Astrocyte of the hippocampus (primary cell): Measurements from ENCODE around the gene MYH15.

Experiments used
- DNase-seq: peaks from one replicate; pipeline ENCODE4 v3.0.0; 2011; ENCODE audit warnings: low read depth, low spot score

Gene MYH15

DNA sequence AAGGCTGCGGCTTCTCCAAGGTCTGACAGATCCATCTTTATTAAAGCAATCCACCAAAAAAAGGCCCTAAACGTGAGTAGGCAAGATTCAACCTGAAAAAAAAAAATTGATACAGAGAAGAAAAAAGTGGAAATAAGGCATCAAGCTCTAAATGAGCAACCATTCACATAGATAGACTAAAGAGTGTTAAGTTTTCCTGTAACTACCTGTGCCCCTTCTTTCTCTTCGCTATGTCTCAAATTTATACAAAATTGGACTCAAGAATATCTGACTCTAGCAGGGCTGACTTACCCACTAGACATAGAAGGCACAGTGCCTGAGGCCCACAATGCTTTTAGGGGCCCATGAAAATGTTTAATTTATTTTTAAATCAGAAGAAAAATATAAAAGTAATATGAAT lies at the start of gene MYH15:
TSS of gene MYH15 (minus strand) at position 101 of the 400 bp plus-strand sequence. CDS start at position 35, 66 bp downstream.
- DNase-seq: no peak

GRCh38 chr3:108555966-108556581 lies 45.7 kb upstream of the MYH15 start:
- DNase-seq: no peak

DNA sequence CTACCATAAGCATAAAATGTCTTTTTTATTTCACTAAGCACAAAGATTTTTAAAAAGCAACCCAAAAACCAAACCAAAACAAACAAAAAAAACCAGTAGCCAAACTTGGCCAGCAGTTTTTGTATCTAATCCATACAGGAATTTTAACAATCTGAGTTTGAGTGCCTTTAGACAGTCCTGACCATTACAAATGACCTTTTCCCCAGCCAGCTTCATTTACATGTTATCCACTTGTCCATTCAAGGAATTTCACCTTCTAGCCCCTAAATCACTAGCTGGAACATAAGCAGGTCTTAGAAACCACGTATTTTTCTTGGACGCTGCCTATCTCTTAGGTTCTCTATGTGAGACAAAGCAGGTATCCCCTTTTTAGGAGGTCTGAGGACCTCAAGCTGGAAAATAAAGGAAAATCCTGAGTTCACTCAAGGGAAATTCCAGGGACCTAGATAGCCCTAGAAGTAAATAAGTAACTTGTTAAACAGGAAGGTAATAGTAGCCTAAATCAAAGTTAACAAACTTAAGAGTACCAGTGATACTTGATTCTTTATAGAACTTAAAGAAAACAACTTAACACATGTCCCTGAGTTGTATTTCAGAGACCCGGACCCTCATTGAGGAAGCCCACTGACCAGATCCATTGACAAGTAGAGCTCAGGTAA lies 44.6 kb upstream of the MYH15 start:
- DNase-seq: peak; percentile 74

GRCh38 chr3:108554229-108554628 lies 43.8 kb upstream of the MYH15 start:
- no peak for DNase-seq

DNA sequence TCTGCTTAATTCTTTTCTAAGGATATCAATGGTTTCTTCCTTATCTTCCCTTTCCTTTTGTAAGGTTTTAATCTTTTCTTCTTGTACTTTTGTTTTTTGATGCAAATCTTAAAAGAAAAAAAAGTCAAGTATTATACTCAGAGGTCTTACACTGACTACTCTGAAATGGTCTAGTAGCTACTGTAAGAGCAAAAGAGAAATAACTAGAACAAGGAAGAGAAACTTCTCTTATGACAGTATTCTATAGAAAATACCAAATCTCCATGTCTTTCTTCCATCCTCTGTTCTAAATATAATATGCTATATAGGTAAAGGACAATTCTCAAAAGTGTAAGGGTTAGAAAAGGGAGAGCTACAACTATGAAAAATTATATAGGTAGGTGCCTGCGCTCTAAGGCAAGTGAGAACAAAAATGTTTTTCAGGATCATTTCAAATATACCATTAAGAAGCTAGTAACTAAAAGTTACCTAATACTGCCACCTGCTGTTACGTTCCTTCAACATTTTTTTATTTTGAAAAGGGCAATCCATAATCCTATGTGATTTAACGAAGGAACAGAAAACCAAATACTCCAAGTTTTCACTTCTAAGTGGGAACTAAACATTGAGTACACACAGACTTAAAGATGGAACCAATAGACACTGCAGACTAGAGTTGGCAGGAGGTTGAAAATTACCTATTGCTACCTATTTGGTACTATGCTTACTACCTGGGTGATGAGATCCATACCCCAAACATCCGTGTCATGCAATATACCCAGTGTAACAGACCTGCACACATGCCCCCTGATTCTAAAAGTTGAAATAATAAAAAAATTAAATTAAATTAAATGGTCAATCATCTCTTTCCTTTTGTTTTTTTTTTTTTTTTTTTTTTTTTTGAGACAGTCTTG lies 42.1 kb upstream of the MYH15 start:
- DNase-seq: peak; percentile 63

GRCh38 chr3:108548886-108549285 lies 38.5 kb upstream of the MYH15 start:
- no peak for DNase-seq

DNA sequence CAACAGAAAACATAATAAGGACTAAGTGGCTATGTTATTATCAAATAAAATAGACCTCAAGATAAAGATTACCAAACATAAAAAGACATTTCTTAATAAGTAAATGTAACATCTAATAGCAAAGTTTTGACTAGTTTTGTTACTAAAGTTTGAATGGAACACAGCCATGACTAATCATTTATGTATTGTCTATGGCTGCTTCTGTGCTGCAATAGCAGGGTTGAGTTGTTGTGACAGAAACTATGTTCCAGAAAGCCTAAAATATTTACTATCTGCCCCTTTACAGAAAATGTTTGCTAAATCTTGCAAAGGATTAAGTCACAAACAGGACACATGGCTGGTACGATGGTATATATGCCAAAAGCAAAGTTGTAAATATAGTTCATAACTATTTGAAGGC lies 37.9 kb upstream of the MYH15 start:
- no peak for DNase-seq

- DNase-seq: no peak
Observed at GRCh38 chr3:108546692-108547091, 36.3 kb upstream of the MYH15 start.

DNA sequence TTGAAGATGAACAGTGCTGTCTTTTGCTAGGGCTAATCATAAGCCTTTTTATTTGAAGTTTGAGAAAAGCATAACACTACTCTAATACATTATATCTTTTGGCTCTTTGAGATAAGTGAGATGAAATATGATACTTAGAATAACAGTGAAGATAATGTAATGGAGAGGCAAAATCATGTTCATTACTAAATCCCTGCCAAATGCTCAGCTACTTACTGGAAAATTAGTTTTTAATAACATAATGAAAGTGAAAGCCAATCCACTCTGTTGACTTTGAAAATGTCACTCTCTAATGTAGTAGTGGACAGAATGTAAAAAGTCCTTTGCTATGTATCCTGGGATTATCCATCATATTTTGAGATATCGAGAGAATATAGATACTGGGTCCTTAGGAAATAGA lies 35.9 kb upstream of the MYH15 start:
- DNase-seq: no peak

DNA sequence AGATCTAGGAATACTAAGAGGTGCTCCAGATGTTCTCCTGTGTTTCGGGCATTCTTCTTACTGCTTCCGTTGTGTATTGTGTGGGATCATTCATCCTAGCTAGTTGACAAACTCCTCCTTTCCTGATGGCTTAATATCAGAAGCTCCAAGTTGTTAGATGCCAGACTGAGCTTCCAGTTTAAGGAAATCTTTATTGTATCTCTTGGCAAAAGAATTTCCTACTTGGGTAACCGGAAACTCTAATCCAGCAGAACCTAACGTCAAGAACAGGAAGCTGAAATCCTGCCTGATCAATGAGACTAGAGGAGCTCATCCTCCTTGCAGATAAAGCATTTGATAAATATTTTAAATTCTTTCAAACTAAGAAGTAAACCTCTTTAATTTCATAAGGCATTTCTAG lies 27.7 kb upstream of the MYH15 start:
- DNase-seq: no peak

GRCh38 chr3:108528459-108529252 lies 18.3 kb upstream of the MYH15 start:
- no peak for DNase-seq

DNA sequence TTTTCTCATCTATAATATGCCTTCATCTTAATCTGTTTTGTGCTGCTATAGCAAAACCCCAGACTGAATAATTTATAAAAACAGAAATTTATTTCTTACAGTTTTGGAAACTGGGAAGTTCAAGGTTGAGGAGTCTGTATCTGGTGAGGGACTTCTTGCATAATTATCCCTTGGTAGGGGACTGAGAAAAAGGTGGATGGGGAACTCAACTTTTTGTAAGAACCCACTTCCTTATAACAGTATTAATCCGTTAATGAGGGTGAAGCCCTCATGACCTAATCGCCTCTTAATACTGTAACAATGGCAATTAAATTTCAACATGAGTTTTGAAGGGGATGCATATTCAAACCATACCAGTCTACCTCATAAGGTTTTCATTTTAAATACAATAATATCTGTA lies 17.4 kb upstream of the MYH15 start:
- DNase-seq: no peak

DNA sequence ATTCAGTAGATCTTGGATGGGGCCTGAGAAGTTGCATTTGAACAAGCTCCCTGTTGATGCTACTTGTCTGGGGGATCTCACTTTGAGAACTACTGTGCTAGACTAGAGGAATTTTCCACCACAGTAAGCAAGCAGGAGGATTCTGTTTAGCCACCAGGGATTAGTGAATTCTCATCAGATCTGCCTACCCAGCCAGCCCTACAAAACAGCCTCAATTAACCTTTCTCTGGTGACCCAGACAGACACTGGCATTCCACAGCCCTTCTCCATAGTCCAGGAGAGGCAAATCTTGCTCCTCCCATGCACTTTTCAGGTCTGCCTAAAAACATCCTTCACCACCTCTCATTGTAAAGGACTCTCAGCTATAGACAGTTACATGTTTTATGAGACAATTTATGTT lies 16.7 kb upstream of the MYH15 start:
- DNase-seq: no peak

- no peak for DNase-seq
Observed at GRCh38 chr3:108525971-108526370, 15.6 kb upstream of the MYH15 start.

DNA sequence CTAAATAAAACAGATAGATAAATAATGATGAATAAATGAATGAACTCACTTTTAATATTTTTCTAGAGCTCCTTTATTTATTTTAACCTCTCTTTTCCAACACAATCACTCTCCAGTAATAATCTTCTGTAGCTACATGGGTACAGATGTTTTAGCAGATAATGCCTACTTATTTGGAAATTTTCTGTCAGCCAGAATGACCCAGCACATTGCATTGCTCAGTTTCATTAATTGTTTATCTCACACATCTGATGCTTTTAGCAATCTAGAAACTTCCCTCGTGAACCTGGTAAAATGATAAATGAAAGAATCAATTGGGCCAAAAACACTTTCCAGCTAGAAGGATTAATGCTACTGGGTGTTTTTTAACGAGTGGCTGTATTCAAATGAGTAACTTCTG lies 14.9 kb upstream of the MYH15 start:
- no peak for DNase-seq

DNA sequence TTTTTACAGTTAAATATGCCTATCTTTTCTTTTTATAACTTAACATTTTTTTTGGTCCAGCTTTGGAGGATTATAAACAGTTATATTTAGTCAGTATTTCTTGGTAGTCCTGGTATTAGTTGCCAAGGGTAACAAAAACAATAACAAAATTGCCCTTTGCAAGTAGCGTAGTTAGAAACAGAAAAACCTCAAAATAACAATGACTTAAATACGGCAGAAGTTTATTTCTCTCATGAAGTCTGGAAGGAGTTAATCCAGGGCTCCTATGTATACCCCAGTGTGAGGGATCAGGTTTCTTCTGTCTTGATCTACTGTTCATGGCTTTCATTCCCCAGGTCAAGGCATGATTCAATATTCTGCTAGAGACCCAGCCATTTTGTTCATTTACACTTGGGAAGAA lies 14.1 kb upstream of the MYH15 start:
- peak; percentile 8 for DNase-seq

- peak; percentile 8 for DNase-seq
Observed at GRCh38 chr3:108518895-108519294, 8.5 kb upstream of the MYH15 start.

GRCh38 chr3:108516881-108517280 lies 6.5 kb upstream of the MYH15 start:
- DNase-seq: no peak

GRCh38 chr3:108513961-108514360 lies 3.6 kb upstream of the MYH15 start:
- no peak for DNase-seq

DNA sequence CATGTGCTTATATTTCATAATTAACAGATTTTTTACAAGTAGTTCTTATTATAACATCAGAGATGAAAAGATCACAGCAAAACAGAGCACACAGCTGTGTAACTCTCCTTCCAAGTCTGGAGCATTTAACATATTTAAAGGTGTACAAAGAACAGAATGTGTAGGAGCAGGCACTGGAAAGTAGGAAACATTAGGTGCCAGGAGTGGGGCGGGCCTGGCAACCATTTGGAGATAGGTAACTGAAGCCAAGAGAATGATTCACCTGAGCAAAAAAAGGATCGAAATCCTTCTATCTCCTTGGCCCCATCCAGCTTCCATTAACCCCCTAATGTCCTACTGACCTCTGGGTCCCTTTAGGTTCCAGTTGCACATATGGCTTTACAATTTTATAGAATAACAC lies 2.3 kb upstream of the MYH15 start:
- no peak for DNase-seq

GRCh38 chr3:108511490-108511889 lies 1.1 kb upstream of the MYH15 start:
- no peak for DNase-seq

DNA sequence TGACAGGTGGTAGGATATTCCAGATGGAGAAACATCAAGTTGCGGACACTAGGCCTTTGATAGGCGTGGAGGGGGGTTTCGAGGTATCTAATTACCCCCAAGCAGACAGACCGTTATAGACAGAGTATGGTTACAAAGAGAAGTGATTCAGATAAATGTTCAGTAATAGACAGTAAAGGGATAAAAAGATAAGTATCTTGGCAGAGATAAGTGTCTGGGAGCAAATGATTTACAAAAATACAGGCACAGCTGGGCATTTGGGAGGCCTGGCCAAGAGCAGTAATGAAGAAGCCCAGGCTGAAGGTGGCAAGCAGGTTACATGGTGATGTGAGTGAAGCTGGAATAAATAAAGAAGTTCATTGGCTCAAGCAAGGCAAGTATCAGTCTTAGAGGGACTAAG lies 659 bp upstream of the MYH15 start:
- no peak for DNase-seq
